HEK293 (cell line): Measurements from ENCODE around the gene SBF1.

ENCODE experiments used
- CTCF ChIA-PET: fragments of 350-600 bp; formaldehyde crosslinking; extraction: SDS; loops from one replicate; lab custom pipeline; 2021; ENCODE audit warnings: antibody characterized with exemption; lab: Yijun Ruan, JAX
- POLR2A ChIA-PET: fragments of 300-600 bp; formaldehyde crosslinking; extraction: SDS; loops from one replicate; lab custom pipeline; 2020; ENCODE audit warnings: antibody characterized with exemption, inconsistent platforms; lab: Yijun Ruan, JAX
- H3K27ac ChIP-seq: fragments of 200-500 bp; sonication (Bioruptor generic); 2 replicates; pipeline ENCODE4 v1.5.1; 2014; ENCODE audit warnings: low read depth, low read length, control low read depth, inconsistent platforms; ENCODE audit errors: extremely low read depth
- H3K36me3 ChIP-seq, 2 experiments: fragments of 200-500 bp in 1 of 2; sonication (Bioruptor generic) in 1 of 2; 1 replicate in 1 of 2; 2 replicates in 1 of 2; pipeline ENCODE4 v1.5.1; 2014 to 2017; ENCODE audit warnings: inconsistent platforms in 2 of 2, low read length in 2 of 2; ENCODE audit not compliant: control insufficient read depth in 2 of 2, insufficient read depth in 1 of 2
- H3K4me1 ChIP-seq: fragments of 200-500 bp; sonication (Bioruptor generic); 2 replicates; pipeline ENCODE4 v1.5.1; 2014; ENCODE audit warnings: mild to moderate bottlenecking, low read length, inconsistent platforms; ENCODE audit not compliant: control insufficient read depth, insufficient read depth
- H3K4me3 ChIP-seq: 2 replicates; pipeline ENCODE4 v1.5.1; 2011; ENCODE audit warnings: low read depth, mild to moderate bottlenecking, control low read depth, low read length, moderate library complexity
- H3K9me3 ChIP-seq: fragments of 200-500 bp; sonication (Bioruptor generic); 2 replicates; pipeline ENCODE4 v1.5.1; 2014; ENCODE audit warnings: low read depth, low read length, inconsistent platforms; ENCODE audit not compliant: control insufficient read depth, insufficient read depth
- GLIS2 ChIP-seq: fragments of 450-650 bp; formaldehyde crosslinking; IDR thresholded peaks from 2 replicates; pipeline ENCODE4 v1.5.1; 2016; ENCODE audit warnings: missing biosample characterization, missing genetic modification characterization
- PATZ1 ChIP-seq: fragments of 450-650 bp; formaldehyde crosslinking; IDR thresholded peaks from 2 replicates; pipeline ENCODE4 v1.5.1; 2016; ENCODE audit warnings: missing biosample characterization, missing genetic modification characterization
- REST ChIP-seq: fragments of 450-650 bp; formaldehyde crosslinking; IDR thresholded peaks from 2 replicates; pipeline ENCODE4 v1.5.1; 2016; ENCODE audit warnings: missing biosample characterization, missing genetic modification characterization
- TSHZ1 ChIP-seq: fragments of 450-650 bp; formaldehyde crosslinking; IDR thresholded peaks from 2 replicates; pipeline ENCODE4 v1.5.1; 2016; ENCODE audit warnings: missing biosample characterization, missing genetic modification characterization, borderline replicate concordance
- ZBTB8A ChIP-seq: fragments of 450-650 bp; formaldehyde crosslinking; IDR thresholded peaks from 2 replicates; pipeline ENCODE4 v1.5.1; 2016; ENCODE audit warnings: missing biosample characterization, missing genetic modification characterization
- ZNF112 ChIP-seq: fragments of 450-650 bp; formaldehyde crosslinking; IDR thresholded peaks from 2 replicates; pipeline ENCODE4 v1.5.0; 2017; ENCODE audit warnings: missing biosample characterization, missing genetic modification characterization
- ZNF121 ChIP-seq: fragments of 450-650 bp; formaldehyde crosslinking; IDR thresholded peaks from 2 replicates; pipeline ENCODE4 v1.5.1; 2016; ENCODE audit warnings: missing biosample characterization, missing genetic modification characterization
- ZNF350 ChIP-seq: fragments of 450-650 bp; formaldehyde crosslinking; IDR thresholded peaks from 2 replicates; pipeline ENCODE4 v1.5.0; 2017; ENCODE audit warnings: missing biosample characterization, mild to moderate bottlenecking, missing genetic modification characterization
- ZNF433 ChIP-seq: fragments of 450-650 bp; formaldehyde crosslinking; IDR thresholded peaks from 2 replicates; pipeline ENCODE4 v1.5.1; 2016; ENCODE audit warnings: missing biosample characterization, missing genetic modification characterization, low read depth
- ZNF692 ChIP-seq: fragments of 450-650 bp; formaldehyde crosslinking; IDR thresholded peaks from 2 replicates; pipeline ENCODE4 v1.5.1; 2016; ENCODE audit warnings: missing biosample characterization, missing genetic modification characterization
- TF ChIP-seq, protein P1 (sequence below): fragments of 450-650 bp; formaldehyde crosslinking; IDR thresholded peaks from 2 replicates; pipeline ENCODE4 v1.5.1; 2016; ENCODE audit warnings: missing biosample characterization, missing genetic modification characterization

SBF1 gene

GRCh38 chr22:50452649-50453048 is 22.2 kb downstream of the SBF1 start (continued):
- no peak for TF ChIP-seq TSHZ1
- TF ChIP-seq, protein P1, sequence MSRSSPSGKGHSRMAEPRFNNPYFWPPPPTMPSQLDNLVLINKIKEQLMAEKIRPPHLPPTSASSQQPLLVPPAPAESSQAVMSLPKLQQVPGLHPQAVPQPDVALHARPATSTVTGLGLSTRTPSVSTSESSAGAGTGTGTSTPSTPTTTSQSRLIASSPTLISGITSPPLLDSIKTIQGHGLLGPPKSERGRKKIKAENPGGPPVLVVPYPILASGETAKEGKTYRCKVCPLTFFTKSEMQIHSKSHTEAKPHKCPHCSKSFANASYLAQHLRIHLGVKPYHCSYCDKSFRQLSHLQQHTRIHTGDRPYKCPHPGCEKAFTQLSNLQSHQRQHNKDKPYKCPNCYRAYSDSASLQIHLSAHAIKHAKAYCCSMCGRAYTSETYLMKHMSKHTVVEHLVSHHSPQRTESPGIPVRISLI (tag by site-specific recombination) = peak; percentile 65
- TF ChIP-seq PATZ1 = peak; percentile 67
- TF ChIP-seq, all 188 proteins: peak for 7

- TF ChIP-seq ZNF121 (tag by site-specific recombination) (no peak), ZNF692 (no peak), ZNF112 (tag by site-specific recombination) (no peak), GLIS2 (tag by site-specific recombination) (peak; percentile 24; the same call in 1 of the 2 replicates), ZNF433 (tag by site-specific recombination) (no peak), ZBTB8A (tag by site-specific recombination) (no peak), REST (tag by site-specific recombination) (0 out of 2 replicates have a peak, but pooled peaks have one; percentile 30), ZNF350 (tag by site-specific recombination) (no peak)
- Histone ChIP-seq H3K4me3 (no peak overlapping the region), H3K4me1 (no peaks in the 10 kb centered on the region; the same call in 1 of the 2 replicates), H3K36me3 (peaks cover 35 to 85% of the 10 kb centered on the region in 2 experiments), H3K27ac (no peak overlapping the region), H3K9me3 (no peaks in the 10 kb centered on the region)
- ChIA-PET CTCF (interaction anchor here (0.7 kb wide), 1 partner anchor 9 kb away, joined by 5 read pairs; no protein-coding TSS in a partner anchor), POLR2A (interaction anchor here (0.6 kb wide), 2 partner anchors 22 to 52 kb away, joined by 3 read pairs; no protein-coding TSS in a partner anchor)
These were observed 27.0 kb downstream of the SBF1 start for GRCh38 chr22:50447576-50448551.
